ENCODE results near the gene IP6K3.
A peak's percentile ranks its signal among the peaks of the same experiment; 100 is the strongest.

IP6K3 gene

DNA sequence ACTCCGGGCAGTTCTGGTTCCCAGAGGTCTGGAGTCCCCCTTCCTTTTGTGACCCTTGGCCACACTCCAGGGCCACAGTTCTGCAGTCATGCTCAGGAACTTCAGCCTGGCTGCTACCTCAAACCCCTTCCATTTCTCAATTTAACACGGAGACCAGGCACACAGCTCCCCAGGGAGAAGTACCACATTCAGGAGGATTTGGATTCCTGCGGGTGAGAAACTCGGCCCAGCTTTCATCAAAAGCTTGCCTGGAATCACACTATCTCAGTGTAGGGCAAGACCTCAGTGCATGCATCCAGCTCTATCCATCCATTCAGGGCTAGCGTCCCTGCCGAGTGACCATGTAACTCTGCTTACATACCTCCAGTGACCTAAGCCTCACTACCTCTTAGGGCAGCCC, 16.8 kb upstream of the IP6K3 start:
- in situ Hi-C loops (cut with MboI; ENCODE audit: low pct_unique_long_range_greater_than_20kb, low sequenced_read_pairs), result no loop called here
- DNase-seq, result no peak

DNA sequence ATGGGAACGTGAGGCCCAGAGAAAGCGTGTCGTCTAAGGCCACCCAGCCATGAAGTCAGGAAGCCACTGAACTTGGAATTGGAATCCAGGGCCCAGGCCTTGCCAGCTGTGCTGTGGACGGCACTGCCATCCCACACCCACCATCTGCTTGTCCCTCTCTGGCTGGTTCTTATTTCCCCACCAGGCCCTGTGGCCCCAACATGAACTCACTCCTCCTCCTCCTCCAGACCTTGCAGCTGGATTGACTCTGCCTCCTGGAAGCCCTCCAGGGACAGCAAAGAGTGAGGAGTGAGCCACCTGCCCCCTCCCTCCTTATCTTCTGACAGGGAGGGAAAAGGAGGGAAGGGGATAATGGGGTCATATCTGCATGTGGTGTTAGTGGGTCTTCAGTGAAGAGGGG, 16.0 kb upstream of the IP6K3 start:
- no peak for DNase-seq
- in situ Hi-C loops (cut with MboI; ENCODE audit: low pct_unique_long_range_greater_than_20kb, low sequenced_read_pairs), result no loop called here

DNA sequence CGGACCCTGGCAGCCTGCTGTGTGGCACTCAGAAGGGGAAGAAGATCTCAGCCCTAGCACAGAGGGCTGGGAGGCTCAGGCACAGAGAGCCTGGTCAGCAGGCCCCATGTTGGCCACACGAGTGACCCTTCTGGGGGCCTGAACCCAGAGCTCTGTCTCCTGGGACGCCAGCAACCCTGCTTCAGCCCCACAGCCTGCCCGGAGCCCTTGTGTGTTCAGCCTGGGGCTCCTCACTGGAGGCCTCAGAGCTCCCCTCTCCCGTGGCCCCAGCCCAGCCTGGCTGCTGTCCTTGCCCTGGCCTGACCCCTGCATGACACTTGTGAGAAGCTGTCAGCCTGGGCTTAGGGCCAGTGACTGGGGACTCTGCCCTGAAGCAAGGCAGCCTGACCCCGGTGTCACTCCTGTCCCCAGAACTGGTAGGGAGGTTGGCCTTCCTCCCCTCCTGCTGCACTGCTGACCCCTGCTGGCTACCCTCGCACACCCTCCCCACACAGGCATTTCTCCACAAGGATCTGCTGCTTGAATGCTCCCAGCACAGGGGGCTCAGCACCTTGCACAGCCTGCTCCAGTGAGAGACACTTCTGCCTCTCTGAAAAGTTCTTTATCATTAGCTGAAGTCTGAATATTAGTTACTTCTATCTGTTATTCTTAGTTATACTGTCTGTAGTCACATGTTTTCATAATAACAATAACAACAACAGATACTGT, 15.4 kb upstream of the IP6K3 start:
- DNase-seq, result peak; percentile 71

DNA sequence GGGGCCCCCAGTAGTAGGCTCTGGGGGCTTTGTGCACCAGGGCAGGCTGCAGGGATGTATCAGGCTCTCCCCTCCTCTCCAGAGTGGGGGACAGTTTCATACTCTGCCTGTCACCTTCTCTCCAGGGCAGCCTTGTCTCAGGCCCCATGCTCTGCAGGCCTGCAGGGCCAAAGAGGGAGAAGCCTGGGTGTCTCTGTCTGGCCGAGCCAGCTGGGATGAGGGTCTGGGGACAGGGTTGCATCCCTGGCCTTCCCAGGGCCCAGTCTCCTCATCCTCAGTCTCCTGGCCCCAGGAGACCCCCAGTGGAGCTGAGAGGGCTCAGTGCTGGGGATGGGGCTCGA, 14.8 kb upstream of the IP6K3 start:
- in situ Hi-C loops (cut with MboI; ENCODE audit: low pct_unique_long_range_greater_than_20kb, low sequenced_read_pairs), result no loop called here
- no peak for DNase-seq

More for the DNA sequence above, 15.4 kb upstream of the IP6K3 start:
- in situ Hi-C loops (cut with MboI; ENCODE audit: low pct_unique_long_range_greater_than_20kb, low sequenced_read_pairs), result no loop called here

DNA sequence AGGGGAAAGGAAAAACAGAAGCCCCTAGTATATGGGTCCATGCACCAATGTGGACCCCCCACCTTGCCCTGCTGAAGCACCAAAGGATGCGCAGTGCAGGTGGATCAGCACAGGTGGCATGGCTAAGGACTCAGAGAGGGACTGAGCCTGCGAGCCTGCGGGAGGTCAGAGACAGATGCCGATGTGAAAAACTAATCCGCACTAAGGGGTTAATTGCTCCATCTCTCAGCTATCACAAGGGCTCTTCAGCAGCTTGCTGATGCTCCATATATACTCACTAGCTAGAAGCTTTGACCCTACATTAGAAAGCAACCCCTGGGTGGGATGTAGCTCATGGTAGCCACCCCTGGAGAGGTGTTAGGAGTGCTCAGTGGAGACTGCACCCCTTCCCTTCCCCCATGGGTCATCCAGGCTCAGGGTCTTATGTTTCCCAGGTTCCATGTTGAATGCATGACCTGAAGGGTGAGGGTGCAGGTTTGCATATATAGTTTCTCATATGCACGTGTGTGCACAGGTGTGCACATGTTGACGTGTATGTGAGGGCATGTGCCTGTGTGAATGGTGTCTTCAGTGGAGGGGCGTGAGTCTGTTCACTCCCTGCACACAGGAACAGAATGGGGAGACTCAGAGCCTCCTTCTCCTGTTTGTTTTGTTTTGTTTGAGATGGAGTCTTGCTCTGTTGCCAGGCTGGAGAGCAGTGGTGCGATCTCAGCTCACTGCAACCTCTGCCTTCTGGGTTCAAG, 13.4 kb upstream of the IP6K3 start:
- in situ Hi-C loops (cut with MboI; ENCODE audit: low pct_unique_long_range_greater_than_20kb, low sequenced_read_pairs), result no loop called here
- no peak for DNase-seq

DNA sequence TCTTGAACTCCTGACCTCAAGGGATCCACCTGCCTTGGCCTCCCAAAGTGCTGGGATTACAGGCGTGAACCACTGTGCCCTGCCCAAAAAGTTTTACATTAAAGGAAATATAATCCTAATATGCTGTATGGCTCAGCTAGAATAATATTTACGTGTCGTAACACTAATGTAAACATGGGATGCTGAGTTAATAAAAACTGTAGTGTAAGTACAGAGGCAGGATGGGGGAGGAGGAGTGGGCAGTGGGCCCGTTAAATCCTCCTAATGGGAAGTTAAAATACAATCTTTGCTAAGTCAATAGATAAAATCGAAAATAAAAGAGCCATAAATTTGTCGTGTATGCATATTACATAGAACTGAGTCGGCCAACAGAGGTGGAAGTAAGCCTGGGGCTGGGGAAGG, 12.1 kb upstream of the IP6K3 start:
- in situ Hi-C loops (cut with MboI; ENCODE audit: low pct_unique_long_range_greater_than_20kb, low sequenced_read_pairs), result no loop called here
- DNase-seq, result no peak

DNA sequence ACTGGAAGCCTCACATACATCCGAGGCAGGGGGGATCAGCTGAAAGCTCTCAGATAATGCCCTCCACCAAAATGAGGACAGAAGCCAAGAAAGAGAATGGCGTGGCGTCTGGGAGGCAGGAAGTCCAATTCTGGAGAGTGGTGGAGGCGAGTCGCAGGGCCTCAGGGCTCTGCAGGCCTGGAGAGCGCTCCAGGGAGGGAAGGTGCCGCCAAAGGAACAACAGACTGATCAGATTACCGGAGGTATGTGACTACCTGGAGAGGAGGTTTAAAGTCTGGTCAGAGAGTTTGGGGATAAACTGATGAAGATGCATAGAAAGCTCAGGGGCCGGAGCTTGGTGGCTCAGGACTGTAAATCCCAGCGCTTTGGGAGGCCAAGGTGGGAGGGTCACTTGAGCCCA, 11.2 kb upstream of the IP6K3 start:
- in situ Hi-C loops (cut with MboI; ENCODE audit: low pct_unique_long_range_greater_than_20kb, low sequenced_read_pairs), result no loop called here
- DNase-seq, result no peak

DNA sequence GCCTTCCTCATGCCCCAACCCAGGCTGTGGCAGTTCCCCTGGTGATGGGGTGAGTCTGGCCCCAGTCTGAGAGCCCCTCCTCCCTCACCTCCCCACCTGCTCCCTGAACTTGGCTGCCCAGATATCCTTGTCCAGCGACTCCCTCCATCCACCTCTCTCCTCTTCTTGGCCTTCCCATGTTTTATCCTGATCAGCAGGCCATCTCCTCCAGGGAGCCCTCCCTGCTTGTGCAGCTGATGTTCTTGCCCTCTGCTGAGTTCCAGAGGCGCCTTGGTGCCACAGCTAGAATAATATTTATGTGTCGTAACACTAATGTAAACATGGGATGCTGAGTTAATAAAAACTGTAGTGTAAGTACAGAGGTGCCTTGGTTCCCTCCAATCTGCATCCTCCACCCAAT, 10.4 kb upstream of the IP6K3 start:
- no peak for DNase-seq
- in situ Hi-C loops (cut with MboI; ENCODE audit: low pct_unique_long_range_greater_than_20kb, low sequenced_read_pairs), result no loop called here

DNA sequence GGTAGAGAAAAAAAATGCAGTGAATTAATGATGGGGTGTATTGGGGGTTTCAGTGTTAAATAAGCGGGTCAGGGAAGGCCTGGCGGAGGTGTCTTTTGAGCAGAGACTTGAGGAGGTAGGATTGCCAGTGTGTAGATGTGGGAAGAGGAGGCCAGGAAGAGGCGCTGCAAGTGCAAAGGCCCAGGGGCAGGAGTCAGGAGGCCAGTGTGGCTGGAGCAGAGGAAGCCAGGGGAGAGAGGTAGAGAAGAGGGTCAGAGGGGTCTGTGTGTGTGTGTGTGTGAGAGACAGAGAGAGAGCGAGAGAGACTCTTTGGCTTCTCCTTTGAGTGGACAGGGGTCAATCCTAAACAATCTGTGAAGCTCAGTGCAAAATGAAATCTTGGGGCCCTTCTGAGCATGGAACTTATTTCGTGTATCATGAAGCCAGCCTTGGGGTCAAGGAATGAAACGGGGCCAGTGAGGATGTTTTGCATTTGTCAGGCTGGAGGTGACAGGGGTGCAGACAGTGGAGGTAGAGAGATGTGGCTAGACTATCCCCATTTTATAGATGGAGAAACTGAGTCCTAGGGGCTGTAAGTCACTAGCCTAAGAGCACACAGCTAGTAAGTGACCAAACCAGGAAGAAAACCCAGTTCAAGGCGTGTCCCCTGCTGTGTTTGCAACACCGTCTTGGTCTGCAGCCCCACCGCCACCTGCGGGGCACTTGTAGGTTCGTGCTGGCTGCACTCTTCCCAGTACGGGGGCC, 9.7 kb upstream of the IP6K3 start:
- in situ Hi-C loops (cut with MboI; ENCODE audit: low pct_unique_long_range_greater_than_20kb, low sequenced_read_pairs), result no loop called here
- DNase-seq, result no peak

DNA sequence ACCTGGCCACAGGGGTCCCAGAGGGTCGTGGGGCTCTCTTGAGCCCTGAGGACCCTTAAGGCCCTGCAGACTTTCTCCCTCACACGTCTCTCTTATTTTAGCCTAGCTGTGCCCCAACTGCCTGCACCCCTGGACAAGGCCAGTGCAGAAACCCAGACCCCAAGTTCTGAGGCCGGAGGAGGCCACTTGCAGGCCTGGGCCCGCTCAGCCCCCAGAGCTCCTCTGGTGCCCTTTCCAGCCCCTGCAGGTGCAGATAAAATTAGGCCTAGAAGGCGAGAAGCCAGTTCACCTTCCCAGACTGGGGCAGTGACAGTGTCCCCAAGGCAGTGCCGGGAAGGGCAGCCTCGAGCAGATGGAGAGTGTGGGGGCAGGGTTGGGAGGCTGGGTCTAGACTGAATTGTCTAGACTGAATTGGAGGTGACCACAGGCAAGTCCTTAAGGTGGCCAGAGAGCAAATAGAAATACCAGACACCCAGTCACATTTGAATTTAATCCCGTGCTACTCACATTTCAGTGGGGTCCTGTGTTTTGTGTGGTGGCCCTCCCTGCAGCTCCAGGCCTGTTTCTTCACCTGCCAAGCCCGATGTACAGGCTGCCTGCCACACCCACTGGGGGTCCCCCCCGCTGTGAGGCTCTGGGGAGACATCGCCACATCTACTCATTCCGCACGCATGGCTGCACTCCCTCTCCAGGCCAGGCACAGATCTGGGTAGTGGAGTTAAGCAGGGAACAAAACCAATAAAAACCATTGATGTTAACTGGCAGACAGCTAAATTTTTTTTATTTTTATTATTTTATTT, 8.6 kb upstream of the IP6K3 start:
- no peak for DNase-seq
- in situ Hi-C loops (cut with MboI; ENCODE audit: low pct_unique_long_range_greater_than_20kb, low sequenced_read_pairs), result no loop called here

DNA sequence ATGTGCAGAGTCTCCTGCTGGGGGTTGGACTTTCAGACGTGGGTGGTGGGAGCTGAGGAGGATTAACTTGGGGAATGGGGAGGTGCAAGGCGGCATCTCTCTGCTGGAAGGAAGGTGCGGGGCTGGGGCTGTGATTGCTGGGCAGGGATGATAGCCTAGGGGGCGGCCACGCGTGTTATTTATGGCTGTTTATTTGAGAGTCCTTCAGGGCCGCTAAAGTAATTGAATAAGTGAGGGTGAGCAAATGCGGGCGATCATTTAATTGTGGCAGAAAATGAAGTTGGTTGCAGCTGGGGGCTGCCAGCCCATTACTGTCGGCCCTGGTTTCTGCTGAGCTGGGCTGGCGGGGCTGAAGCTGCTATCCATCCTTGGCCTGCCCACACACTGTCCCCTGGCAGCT, 7.5 kb upstream of the IP6K3 start:
- in situ Hi-C loops (cut with MboI; ENCODE audit: low pct_unique_long_range_greater_than_20kb, low sequenced_read_pairs), result no loop called here

DNA sequence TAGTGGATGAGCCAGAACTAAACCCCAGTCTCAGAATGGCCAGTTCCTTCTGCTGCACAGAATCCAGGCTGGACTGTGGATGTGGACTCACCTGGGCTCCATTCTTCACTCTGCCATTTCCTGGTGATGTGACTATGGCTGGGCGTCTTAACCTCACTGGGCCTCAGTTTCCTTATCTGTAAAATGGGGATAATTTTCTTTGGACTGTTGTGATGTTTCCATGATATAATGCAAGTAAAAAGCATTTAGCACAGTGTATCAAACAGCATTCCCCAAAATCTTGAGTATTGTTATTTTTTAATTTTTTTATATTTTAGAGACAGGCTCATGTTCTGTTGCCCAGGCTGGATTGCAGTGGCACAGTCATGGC, 5.9 kb upstream of the IP6K3 start:
- DNase-seq, result no peak
- in situ Hi-C loops (cut with MboI; ENCODE audit: low pct_unique_long_range_greater_than_20kb, low sequenced_read_pairs), result no loop called here

More for the DNA sequence above, 7.5 kb upstream of the IP6K3 start:
- no peak for DNase-seq

DNA sequence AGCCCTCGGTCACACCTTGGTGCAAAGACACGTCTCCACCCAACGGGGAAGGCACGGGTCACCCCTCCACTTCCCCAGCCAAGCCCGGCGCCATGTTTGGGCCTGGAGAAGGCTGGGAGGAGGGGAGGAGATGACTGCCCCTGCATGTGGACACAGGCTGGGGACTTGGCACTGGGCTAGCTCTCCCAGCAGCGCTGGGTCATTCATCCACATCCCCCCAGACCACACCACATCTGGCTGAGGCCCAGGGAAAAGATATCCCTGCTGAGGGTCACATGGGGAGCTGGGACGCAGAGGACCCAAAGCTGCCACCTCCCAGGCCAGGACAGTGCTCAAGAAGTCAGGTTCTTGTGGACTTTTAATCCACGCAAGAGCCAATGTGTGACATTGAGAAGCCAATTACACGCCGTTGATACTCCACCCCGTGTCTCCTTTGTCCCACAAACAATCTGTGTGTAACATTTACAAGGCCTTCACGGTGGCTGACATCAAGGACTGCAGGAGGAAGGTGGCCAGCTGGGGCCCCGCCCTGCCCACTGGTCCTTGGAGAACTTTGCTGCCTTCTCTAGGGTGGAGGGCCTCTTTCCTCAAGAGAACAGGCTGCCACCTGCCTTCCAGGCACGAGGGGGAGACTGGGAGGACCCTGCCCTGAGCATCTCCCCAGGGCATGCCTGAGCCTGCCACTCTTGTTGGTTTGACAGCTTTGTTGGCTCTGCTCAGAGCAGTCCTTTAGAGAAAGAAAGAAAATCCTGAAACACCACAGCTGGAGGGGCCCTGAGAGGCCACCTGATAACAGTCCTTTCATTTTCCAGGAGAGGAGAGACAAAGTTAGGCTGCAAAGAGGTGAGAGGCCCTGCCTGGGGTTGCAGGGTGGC, 5.3 kb upstream of the IP6K3 start:
- in situ Hi-C loops (cut with MboI; ENCODE audit: low pct_unique_long_range_greater_than_20kb, low sequenced_read_pairs), result no loop called here
- DNase-seq, result peak; percentile 29

DNA sequence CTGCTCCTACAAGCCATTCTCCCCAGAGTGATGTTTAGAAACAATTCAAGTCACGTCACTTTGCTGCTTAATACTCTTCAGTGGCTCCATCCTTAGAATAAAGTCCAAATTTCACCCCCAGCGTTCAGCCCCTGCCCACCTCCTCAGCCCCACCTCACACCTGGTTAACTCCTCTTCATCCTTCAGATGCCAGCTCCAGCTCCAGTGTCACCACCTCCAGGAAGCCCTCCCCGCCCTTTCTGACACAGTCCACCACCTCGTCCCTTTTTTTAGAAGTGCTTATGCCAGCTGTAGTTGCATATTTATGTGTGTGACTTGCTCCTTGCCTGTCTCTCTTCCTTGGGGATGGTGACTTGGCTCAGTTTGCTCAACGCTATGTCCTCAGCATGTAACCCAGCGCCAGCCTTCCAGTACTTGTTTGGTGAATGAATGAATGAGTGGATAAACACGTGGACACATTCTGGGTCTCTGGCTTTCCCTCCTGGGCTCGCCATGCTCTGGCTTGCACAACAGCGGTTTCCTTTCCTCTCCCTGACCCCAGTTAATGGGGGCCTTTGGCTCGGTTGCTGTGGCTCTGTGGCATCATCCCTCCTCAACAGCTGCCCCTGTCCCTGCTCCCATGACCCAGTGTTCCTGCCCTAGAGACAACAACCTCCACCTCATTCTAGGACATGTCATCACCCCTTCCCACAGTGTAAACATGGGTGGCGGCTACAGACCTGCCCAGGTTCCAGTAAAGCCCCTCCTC, 3.7 kb upstream of the IP6K3 start:
- DNase-seq, result no peak
- in situ Hi-C loops (cut with MboI; ENCODE audit: low pct_unique_long_range_greater_than_20kb, low sequenced_read_pairs), result no loop called here

DNA sequence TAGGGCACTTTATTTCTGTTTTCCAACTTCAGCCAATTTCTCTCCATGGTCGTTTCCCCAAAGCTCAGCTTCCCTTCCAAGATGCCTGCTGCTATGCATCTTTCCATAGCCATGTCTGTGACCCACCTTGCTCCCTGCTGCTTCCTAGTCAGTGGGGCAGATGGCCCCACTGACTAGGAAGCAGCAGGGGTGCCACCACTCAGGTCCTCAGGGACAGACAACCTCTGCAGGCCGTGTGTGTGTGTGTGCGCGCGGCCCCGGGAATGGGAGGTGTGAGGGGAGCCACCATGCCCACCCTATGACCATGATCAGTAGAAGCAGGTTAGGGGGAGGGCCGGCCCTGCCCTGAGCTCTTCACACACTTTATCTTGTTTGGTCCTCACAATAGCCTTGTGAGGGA, 2.7 kb upstream of the IP6K3 start:
- in situ Hi-C loops (cut with MboI; ENCODE audit: low pct_unique_long_range_greater_than_20kb, low sequenced_read_pairs), result no loop called here
- no peak for DNase-seq

DNA sequence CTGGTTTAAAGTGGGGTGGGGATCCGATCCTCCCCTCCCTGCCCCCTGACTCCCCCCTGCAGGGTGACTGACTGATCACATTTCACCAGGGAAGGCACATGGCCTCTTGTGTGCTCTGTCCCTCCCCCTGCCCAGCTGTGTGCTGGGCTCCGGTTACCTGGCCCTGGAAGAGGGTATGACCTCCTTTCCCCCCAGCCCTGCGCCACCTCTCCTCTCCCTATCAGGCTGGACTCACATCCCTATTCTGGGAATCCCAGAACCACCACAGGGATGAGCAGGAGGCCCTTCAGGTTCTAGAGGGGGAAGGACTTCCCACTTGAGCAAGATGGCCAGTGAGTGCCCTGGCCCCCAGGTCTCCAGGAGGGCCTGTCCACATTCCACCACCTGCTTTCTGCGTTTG, 2.1 kb upstream of the IP6K3 start:
- in situ Hi-C loops (cut with MboI; ENCODE audit: low pct_unique_long_range_greater_than_20kb, low sequenced_read_pairs), result no loop called here
- no peak for DNase-seq

DNA sequence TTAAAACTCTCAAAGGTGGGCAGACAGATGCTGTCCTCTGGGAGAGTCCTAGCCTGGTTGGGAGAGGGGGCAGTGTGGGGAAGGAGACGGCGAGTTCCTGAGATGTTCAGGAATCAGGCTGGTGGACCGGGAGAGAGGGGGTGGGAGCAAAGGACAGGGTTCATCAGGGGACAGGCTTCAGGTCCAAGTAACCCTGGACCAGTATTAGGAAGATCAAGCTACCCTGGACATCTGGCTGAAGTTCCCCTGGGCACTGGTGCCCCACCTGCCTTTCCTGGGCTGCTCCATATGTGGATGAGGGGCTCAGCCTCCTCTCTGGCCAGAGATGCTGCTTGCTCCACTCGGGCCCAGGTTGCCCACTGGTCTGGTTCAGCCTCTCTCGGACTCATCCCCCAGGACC, 1.1 kb upstream of the IP6K3 start:
- DNase-seq, result no peak
- in situ Hi-C loops (cut with MboI; ENCODE audit: low pct_unique_long_range_greater_than_20kb, low sequenced_read_pairs), result no loop called here

DNA sequence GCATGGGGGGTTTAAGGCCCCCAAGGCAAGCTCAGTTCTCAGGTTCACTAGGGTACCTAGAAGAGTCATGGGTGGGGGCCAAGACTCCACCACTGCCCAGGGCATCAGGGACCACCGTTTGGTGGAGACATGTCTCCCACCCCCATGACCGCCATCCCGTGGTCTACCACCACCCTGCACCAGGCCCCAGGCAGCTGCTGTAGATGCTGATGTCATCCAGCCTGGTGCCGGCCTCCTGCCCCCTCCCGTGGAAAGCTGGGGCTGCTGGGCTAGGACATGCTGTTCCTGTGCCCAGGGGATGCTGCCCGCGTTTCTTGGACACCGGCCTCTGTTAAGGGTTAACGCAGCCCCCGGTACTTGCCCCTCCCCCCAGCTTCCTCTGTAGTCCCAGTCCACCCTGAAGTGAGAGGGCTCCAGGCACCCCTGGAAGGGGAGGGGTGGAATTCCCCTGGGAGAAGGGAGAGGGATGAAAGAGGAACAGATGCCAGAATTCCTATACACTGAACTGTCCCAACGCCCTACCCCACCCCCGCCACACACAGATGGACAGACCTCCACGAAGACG, 587 bp downstream of the IP6K3 start:
- DNase-seq, result no peak
- in situ Hi-C loops (cut with MboI; ENCODE audit: low pct_unique_long_range_greater_than_20kb, low sequenced_read_pairs), result no loop called here

Measured in KBM-7 (cell line).